ENCODE measurements around the gene NPVF.

GRCh38 chr7:25254604-25255003, 26.3 kb upstream of the NPVF start:
- TF ChIP-seq GATA2 (IDR thresholded peaks at IDR 0.05; ENCODE audit: low read depth, low read length) = no peak
- TF ChIP-seq GATA3 (IDR thresholded peaks at IDR 0.05; ENCODE audit: low read depth, low read length) = no peak

All from SH-SY5Y (cell line).